PC-9 (cell line): ENCODE data around the gene CLEC12A. TPM values are rescaled to one million over a fixed set of nuclear protein-coding genes. Genes with fewer than 3 reads are reported as not detected.

ENCODE experiments used
- BruUV-seq: library from RNA; stranded (reverse); fragments of 400-500 nt; replicated peaks from 2 replicates; lab custom pipeline; 2021; lab: Mats Ljungman, UMichigan
- CTCF ChIA-PET: fragments of 300-600 bp; sonication (Branson Sonifier 250); formaldehyde crosslinking; loops from one replicate; lab custom pipeline; 2022; ENCODE audit warnings: antibody characterized with exemption; lab: Charles Lee
- POLR2A ChIA-PET: fragments of 300-600 bp; sonication (Branson Sonifier 250); formaldehyde crosslinking; loops from one replicate; lab custom pipeline; 2022; ENCODE audit warnings: antibody characterized with exemption; ENCODE audit not compliant: unreplicated experiment; lab: Charles Lee
- DNase-seq, 2 experiments: peaks; one replicate each; pipeline versions ENCODE4 v3.0.0 to v3.0.0-alpha.2; 2015 to 2022; ENCODE audit warnings: mixed read lengths in 1 of 2
- H2AFZ ChIP-seq: fragments of 200-600 bp; sonication (generic); 2 replicates; pipeline ENCODE4 v1.8.1; 2017; ENCODE audit warnings: antibody characterized with exemption
- H3F3A ChIP-seq: fragments of 200-600 bp; sonication (generic); 2 replicates; pipeline ENCODE4 v1.8.1; 2017; ENCODE audit warnings: antibody characterized with exemption, mild to moderate bottlenecking, low read depth; ENCODE audit not compliant: insufficient read depth
- H3K27ac ChIP-seq: fragments of 200-600 bp; sonication (generic); 2 replicates; pipeline ENCODE4 v1.6.1; 2016; ENCODE audit warnings: mixed run types
- H3K27me3 ChIP-seq: fragments of 200-600 bp; sonication (generic); 2 replicates; pipeline ENCODE4 v1.6.1; 2016; ENCODE audit warnings: low read depth, mixed run types; ENCODE audit not compliant: insufficient read depth
- H3K36me3 ChIP-seq: fragments of 200-600 bp; sonication (generic); 2 replicates; pipeline ENCODE4 v1.6.1; 2016; ENCODE audit warnings: low read depth, mixed run types
- H3K4me1 ChIP-seq: fragments of 200-600 bp; sonication (generic); replicated peaks from 2 replicates; pipeline ENCODE4 v1.6.1; 2016; ENCODE audit warnings: mixed run types; ENCODE audit not compliant: insufficient read depth
- H3K4me2 ChIP-seq: fragments of 200-600 bp; sonication (generic); 2 replicates; pipeline ENCODE4 v1.6.1; 2017; ENCODE audit warnings: mixed run types
- H3K4me3 ChIP-seq: fragments of 200-600 bp; sonication (generic); 2 replicates; pipeline ENCODE4 v1.6.1; 2016; ENCODE audit warnings: mixed run types
- H3K79me2 ChIP-seq: fragments of 200-600 bp; sonication (generic); 2 replicates; pipeline ENCODE4 v1.6.1; 2017; ENCODE audit warnings: low read depth, mixed run types
- H3K9me2 ChIP-seq: fragments of 200-600 bp; sonication (generic); 2 replicates; pipeline ENCODE4 v1.8.1; 2017; ENCODE audit warnings: mild to moderate bottlenecking; ENCODE audit not compliant: insufficient read depth
- H3K9me3 ChIP-seq: fragments of 200-600 bp; sonication (generic); 2 replicates; pipeline ENCODE4 v1.8.1; 2016; ENCODE audit warnings: low read depth; ENCODE audit not compliant: insufficient read depth
- H4K20me1 ChIP-seq: fragments of 200-600 bp; sonication (generic); 2 replicates; pipeline ENCODE4 v1.8.1; 2017; ENCODE audit not compliant: insufficient read depth
- CTCF ChIP-seq: fragments of 200-600 bp; sonication (generic); conservative IDR thresholded peaks from 2 replicates; pipeline ENCODE4 v1.6.1; 2017; ENCODE audit warnings: mixed run types, antibody characterized with exemption, mild to moderate bottlenecking, moderate library complexity
- EZH2 ChIP-seq: fragments of 200-600 bp; sonication (generic); IDR thresholded peaks from 2 replicates; pipeline ENCODE4 v1.8.0; 2017; ENCODE audit warnings: antibody characterized with exemption, low read depth
- intact Hi-C: fragments of 100-400 bp; cut with micrococcal nuclease; formaldehyde crosslinking; loops from one replicate; pipeline ENCODE4 v1.10.0; 2022; ENCODE audit not compliant: unreplicated experiment
- total RNA-seq: library from RNA; stranded (reverse); gene quantifications from 2 replicates; pipeline ENCODE4 v1.2.3, GENCODE V29; 2021

CLEC12A gene
- total RNA-seq, 1 experiment from 2014 or later, result 0.55 TPM

- Histone ChIP-seq H3K4me2 (no peak overlapping the region), H3F3A (no peaks in the 10 kb centered on the region), H3K9me3 (no peaks in the 10 kb centered on the region), H3K9me2 (no peaks in the 10 kb centered on the region), H3K4me3 (no peak overlapping the region), H3K36me3 (no peaks in the 10 kb centered on the region), H2AFZ (no peak overlapping the region), H3K27me3 (no peaks in the 10 kb centered on the region), H3K27ac (no peak overlapping the region), H3K4me1 (no peaks in the 10 kb centered on the region), H4K20me1 (no peaks in the 10 kb centered on the region), H3K79me2 (no peaks in the 10 kb centered on the region)
- ChIA-PET CTCF (no interaction called here), POLR2A (no interaction called here)
- no TSS peak for BruUV-seq
- no peak for DNase-seq
- no peak for TF ChIP-seq EZH2
- TF ChIP-seq CTCF, result no peak
- intact Hi-C loops, result no loop called here
These were observed 20.7 kb downstream of the CLEC12A start for GRCh38 chr12:9991876-9992275.

GRCh38 chr12:9992296-9992695, 21.1 kb downstream of the CLEC12A start:
- intact Hi-C loops, result no loop called here
- CTCF ChIA-PET, result no interaction called here
- Histone ChIP-seq H3K27ac (no peak overlapping the region), H2AFZ (no peak overlapping the region), H3K27me3 (no peaks in the 10 kb centered on the region), H3K9me2 (no peaks in the 10 kb centered on the region), H3F3A (no peaks in the 10 kb centered on the region), H3K36me3 (no peaks in the 10 kb centered on the region), H4K20me1 (no peaks in the 10 kb centered on the region), H3K4me1 (no peaks in the 10 kb centered on the region), H3K79me2 (no peaks in the 10 kb centered on the region), H3K9me3 (no peaks in the 10 kb centered on the region), H3K4me3 (no peak overlapping the region), H3K4me2 (no peak overlapping the region)
- no TSS peak for BruUV-seq
- POLR2A ChIA-PET, result no interaction called here
- DNase-seq, result no peak
- TF ChIP-seq CTCF (no peak), EZH2 (no peak)

- Histone ChIP-seq H3F3A (no peaks in the 10 kb centered on the region), H3K27me3 (no peaks in the 10 kb centered on the region), H3K9me2 (no peaks in the 10 kb centered on the region), H3K4me1 (no peaks in the 10 kb centered on the region), H3K9me3 (no peaks in the 10 kb centered on the region), H3K27ac (no peak within 1 kb of the TSS), H2AFZ (no peak within 1 kb of the TSS), H3K79me2 (no peaks in the 10 kb centered on the region), H3K4me2 (no peak within 1 kb of the TSS), H3K36me3 (no peaks in the 10 kb centered on the region), H3K4me3 (no peak within 1 kb of the TSS), H4K20me1 (no peaks in the 10 kb centered on the region)
- ChIA-PET POLR2A (interaction anchor here (0.6 to 0.7 kb wide), 2 partner anchors 291 to 1333 kb away, joined by 3 to 4 read pairs; no protein-coding TSS in a partner anchor), CTCF (interaction anchor here (0.9 kb wide), 1 partner anchor 11 kb away, joined by 4 read pairs; no protein-coding TSS in a partner anchor)
- TF ChIP-seq EZH2, result no peak
- intact Hi-C loops, result no loop called here
- no TSS peak for BruUV-seq
- DNase-seq, result no peak
These were observed 27.8 kb downstream of the CLEC12A start, which contains the start of gene CLEC1B for GRCh38 chr12:9999016-9999415. TSS of gene CLEC1B (minus strand) at chr12:9999121. CDS start at chr12:9999100, 21 bp downstream.
